AG09309 (cell line): ENCODE measurements around the gene PRMT2.
A peak's percentile ranks its signal among the peaks of the same experiment; 100 is the strongest.

Experiments used
- DNase-seq: peaks from one replicate; pipeline ENCODE4 v3.0.0-alpha.2; 2010; ENCODE audit warnings: low read depth
- H3K4me3 ChIP-seq: 2 replicates; pipeline ENCODE4 v1.5.1; 2011; ENCODE audit warnings: mild to moderate bottlenecking, low read depth, low read length, moderate library complexity; ENCODE audit not compliant: control insufficient read depth
- TF ChIP-seq, protein P1 (sequence below): IDR thresholded peaks from 2 replicates; pipeline ENCODE4 v1.5.1; 2011; ENCODE audit warnings: mild to moderate bottlenecking, low read depth, low read length, inconsistent platforms; ENCODE audit not compliant: insufficient read depth, control insufficient read depth; ENCODE audit errors: missing control alignments

PRMT2 gene

GRCh38 chr21:46635324-46636180 is at the start of gene PRMT2:
PRMT2 (plus strand) TSS chr21:46635674; CDS start chr21:46636952, 1,278 bp downstream.
- TF ChIP-seq, protein P1, sequence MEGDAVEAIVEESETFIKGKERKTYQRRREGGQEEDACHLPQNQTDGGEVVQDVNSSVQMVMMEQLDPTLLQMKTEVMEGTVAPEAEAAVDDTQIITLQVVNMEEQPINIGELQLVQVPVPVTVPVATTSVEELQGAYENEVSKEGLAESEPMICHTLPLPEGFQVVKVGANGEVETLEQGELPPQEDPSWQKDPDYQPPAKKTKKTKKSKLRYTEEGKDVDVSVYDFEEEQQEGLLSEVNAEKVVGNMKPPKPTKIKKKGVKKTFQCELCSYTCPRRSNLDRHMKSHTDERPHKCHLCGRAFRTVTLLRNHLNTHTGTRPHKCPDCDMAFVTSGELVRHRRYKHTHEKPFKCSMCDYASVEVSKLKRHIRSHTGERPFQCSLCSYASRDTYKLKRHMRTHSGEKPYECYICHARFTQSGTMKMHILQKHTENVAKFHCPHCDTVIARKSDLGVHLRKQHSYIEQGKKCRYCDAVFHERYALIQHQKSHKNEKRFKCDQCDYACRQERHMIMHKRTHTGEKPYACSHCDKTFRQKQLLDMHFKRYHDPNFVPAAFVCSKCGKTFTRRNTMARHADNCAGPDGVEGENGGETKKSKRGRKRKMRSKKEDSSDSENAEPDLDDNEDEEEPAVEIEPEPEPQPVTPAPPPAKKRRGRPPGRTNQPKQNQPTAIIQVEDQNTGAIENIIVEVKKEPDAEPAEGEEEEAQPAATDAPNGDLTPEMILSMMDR: no peak

DNA sequence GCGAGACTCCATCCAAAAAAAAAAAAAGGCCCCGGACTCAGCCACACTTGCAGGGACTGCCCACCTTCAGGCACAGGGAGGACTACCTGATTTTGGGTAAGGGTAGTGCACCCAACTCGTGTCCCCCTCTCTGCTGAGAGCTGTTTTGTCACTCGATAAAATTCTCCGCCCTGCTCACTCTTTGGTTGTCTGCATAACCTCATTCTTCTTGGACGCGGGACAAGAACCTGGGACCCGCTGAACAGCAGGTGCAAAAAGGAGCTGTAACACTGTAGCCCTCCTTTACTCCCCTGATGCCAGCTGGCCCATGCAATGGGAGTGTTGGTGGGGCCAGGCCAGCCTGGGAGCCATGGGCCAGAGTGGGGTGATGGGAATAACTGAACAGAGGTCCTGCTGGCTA is 41.2 kb upstream of the PRMT2 start:
- DNase-seq: no peak
- TF ChIP-seq, protein P1: no peak
- no peak overlapping the region for H3K4me3 ChIP-seq

More at GRCh38 chr21:46635324-46636180, at the start of gene PRMT2:
- DNase-seq: peak; percentile 79
- peak within 1 kb of the TSS; percentile 100 for H3K4me3 ChIP-seq

- H3K4me3 ChIP-seq: no peak overlapping the region
- TF ChIP-seq, protein P1: no peak
- no peak for DNase-seq
These were observed 39.3 kb upstream of the PRMT2 start for GRCh38 chr21:46596201-46596600.

DNA sequence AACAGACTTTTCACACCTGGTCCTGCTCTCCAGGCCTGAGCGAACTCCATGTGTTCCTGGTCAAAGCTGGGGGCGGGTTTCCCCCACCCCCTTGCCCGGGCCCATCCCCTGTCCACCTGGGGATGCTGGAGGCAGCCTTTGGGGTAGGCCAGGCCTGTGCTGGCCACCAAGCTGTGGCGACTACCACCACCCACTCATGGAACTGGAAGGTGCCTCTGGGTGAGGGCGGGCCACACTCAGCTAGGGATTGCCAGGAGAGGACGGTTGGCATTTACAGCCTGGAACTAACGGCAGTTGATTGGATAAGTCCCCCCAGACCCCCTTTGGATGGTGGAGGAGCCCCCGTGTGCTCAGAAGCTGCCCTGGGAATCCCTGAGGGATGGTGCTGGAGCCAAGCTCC is 38.4 kb upstream of the PRMT2 start:
- no peak for DNase-seq
- TF ChIP-seq, protein P1: no peak
- H3K4me3 ChIP-seq: no peak overlapping the region

- no peak overlapping the region for H3K4me3 ChIP-seq
- DNase-seq: no peak
- TF ChIP-seq, protein P1: no peak
These were observed 37.6 kb upstream of the PRMT2 start for GRCh38 chr21:46597896-46598343.

GRCh38 chr21:46598581-46599572 is 36.6 kb upstream of the PRMT2 start:
- DNase-seq: peak; percentile 68
- TF ChIP-seq, protein P1: no peak
- no peak overlapping the region for H3K4me3 ChIP-seq
